ENCODE results near the gene IL17C.

The IL17C gene

DNA sequence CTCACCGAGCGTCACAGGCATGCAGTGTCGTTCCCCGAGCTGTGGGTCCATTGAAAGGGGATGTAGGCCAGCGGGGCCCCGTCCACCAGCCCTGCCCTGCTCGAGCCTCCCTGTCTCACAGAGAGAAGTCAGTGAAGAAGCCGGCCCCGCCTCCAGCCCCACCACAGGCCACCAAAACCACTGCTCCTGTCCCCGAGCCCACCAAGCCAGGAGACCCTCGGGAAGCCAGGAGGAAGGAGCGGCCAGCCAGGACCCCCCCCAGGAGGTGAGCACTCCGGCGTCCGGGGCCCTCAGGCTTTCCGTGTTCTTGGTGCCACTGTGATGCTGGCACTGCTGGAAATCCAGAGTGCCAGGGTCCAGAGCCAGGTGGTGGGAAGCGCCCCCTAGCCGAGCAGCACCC lies 13.9 kb upstream of the IL17C start:
- no peaks in the 10 kb centered on the region for H3K9me3 ChIP-seq (ENCODE audit: insufficient read depth, low read length)
- no peaks in the 10 kb centered on the region for H3K4me1 ChIP-seq (ENCODE audit: low read length)
- no peak overlapping the region for H3K4me3 ChIP-seq (ENCODE audit: low read length)
- H3K27ac ChIP-seq (ENCODE audit: low read length) = no peak overlapping the region
- H3K9ac ChIP-seq (ENCODE audit: low read length) = no peak overlapping the region
- H3K36me3 ChIP-seq (replicated peaks; ENCODE audit: low read depth, low read length) = peaks cover 25% of the 10 kb centered on the region
- H4K20me1 ChIP-seq (ENCODE audit: insufficient read depth, low read length) = no peaks in the 10 kb centered on the region; the same call in 1 of the 2 replicates
- no peaks in the 10 kb centered on the region; the same call in 1 of the 2 replicates for H3K79me2 ChIP-seq (ENCODE audit: low read length)
- no peaks in the 10 kb centered on the region for H3K27me3 ChIP-seq (ENCODE audit: low read depth, low read length)
- H3K4me2 ChIP-seq (ENCODE audit: low read length) = no peak overlapping the region
- TF ChIP-seq, protein P1, sequence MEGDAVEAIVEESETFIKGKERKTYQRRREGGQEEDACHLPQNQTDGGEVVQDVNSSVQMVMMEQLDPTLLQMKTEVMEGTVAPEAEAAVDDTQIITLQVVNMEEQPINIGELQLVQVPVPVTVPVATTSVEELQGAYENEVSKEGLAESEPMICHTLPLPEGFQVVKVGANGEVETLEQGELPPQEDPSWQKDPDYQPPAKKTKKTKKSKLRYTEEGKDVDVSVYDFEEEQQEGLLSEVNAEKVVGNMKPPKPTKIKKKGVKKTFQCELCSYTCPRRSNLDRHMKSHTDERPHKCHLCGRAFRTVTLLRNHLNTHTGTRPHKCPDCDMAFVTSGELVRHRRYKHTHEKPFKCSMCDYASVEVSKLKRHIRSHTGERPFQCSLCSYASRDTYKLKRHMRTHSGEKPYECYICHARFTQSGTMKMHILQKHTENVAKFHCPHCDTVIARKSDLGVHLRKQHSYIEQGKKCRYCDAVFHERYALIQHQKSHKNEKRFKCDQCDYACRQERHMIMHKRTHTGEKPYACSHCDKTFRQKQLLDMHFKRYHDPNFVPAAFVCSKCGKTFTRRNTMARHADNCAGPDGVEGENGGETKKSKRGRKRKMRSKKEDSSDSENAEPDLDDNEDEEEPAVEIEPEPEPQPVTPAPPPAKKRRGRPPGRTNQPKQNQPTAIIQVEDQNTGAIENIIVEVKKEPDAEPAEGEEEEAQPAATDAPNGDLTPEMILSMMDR (IDR thresholded peaks at IDR 0.05; ENCODE audit: low read depth, low read length) = no peak
- no peak for TF ChIP-seq EZH2phosphoT487 (IDR thresholded peaks at IDR 0.05; ENCODE audit: low read depth)
- H2AFZ ChIP-seq (ENCODE audit: low read depth, low read length) = no peak overlapping the region

DNA sequence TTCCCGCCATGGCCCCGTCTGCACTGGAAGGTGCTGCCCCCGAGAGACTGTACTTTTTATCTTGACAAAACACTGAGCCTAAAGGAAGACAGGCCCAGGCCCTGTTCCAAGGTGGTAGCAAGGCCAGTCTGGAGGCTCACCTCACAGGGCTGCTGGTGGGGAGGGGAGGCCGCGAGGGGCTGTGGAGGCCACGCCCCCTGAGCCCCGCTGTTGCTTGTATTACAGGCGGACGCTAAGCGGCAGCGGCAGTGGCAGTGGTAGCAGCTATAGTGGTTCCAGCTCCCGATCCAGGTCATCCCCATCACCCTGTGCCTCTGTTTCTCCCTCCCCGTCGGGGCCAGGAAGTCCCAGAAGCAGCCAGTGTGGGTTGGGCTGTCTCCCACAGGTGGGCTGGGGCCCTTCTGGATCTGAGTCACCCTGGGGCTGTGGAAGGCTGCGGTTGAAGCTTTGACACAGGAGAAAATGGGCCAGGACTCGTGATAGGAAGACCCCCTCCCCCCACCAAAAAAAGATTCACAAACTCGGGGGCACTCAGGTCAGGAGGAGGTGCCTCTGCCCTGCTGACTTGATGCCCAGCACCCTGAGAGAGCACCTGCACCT lies 13.3 kb upstream of the IL17C start:
- H3K4me1 ChIP-seq (ENCODE audit: low read length) = no peaks in the 10 kb centered on the region
- TF ChIP-seq, protein P1 (IDR thresholded peaks at IDR 0.05; ENCODE audit: low read depth, low read length) = no peak
- no peak for TF ChIP-seq EZH2phosphoT487 (IDR thresholded peaks at IDR 0.05; ENCODE audit: low read depth)
- H3K27ac ChIP-seq (ENCODE audit: low read length) = no peak overlapping the region
- H3K9ac ChIP-seq (ENCODE audit: low read length) = no peak overlapping the region
- no peak overlapping the region for H3K4me2 ChIP-seq (ENCODE audit: low read length)
- H3K9me3 ChIP-seq (ENCODE audit: insufficient read depth, low read length) = no peaks in the 10 kb centered on the region
- peaks cover 30% of the 10 kb centered on the region for H3K36me3 ChIP-seq (replicated peaks; ENCODE audit: low read depth, low read length)
- no peaks in the 10 kb centered on the region for H3K27me3 ChIP-seq (ENCODE audit: low read depth, low read length)
- no peaks in the 10 kb centered on the region for H3K79me2 ChIP-seq (ENCODE audit: low read length)
- no peak overlapping the region for H3K4me3 ChIP-seq (ENCODE audit: low read length)
- no peak overlapping the region for H2AFZ ChIP-seq (ENCODE audit: low read depth, low read length)
- no peaks in the 10 kb centered on the region; the same call in 1 of the 2 replicates for H4K20me1 ChIP-seq (ENCODE audit: insufficient read depth, low read length)

DNA sequence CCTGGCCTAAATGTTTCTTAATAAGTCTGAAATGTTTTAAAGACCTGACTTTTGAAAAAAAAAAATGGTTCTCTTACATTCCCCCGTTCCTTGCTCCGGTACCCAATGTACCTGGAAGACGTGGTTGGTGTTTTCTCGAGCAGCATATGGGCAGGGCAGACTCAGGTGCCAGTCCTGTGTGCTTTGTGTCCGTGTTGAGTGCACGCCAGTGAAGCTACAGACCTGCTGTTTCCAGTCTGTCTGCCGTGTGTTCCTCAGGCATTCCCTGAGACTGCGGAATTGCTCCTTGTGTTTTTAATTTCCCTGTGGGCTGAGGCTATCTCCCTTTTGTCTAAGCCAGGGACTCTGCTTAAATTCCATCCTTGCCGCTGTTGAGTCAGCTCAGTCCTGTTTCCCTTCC lies 11.7 kb upstream of the IL17C start:
- Histone ChIP-seq H3K9ac (ENCODE audit: low read length) (no peak overlapping the region), H3K27ac (ENCODE audit: low read length) (no peak overlapping the region), H3K4me3 (ENCODE audit: low read length) (no peak overlapping the region), H2AFZ (ENCODE audit: low read depth, low read length) (no peak overlapping the region), H3K36me3 (replicated peaks; ENCODE audit: low read depth, low read length) (peaks cover 38% of the 10 kb centered on the region), H3K9me3 (ENCODE audit: insufficient read depth, low read length) (no peaks in the 10 kb centered on the region), H4K20me1 (ENCODE audit: insufficient read depth, low read length) (no peaks in the 10 kb centered on the region; the same call in 1 of the 2 replicates), H3K4me2 (ENCODE audit: low read length) (no peak overlapping the region), H3K4me1 (ENCODE audit: low read length) (no peaks in the 10 kb centered on the region), H3K27me3 (ENCODE audit: low read depth, low read length) (no peaks in the 10 kb centered on the region), H3K79me2 (ENCODE audit: low read length) (no peaks in the 10 kb centered on the region)
- TF ChIP-seq, protein P1 (IDR thresholded peaks at IDR 0.05; ENCODE audit: low read depth, low read length) = no peak
- TF ChIP-seq EZH2phosphoT487 (IDR thresholded peaks at IDR 0.05; ENCODE audit: low read depth) = no peak

DNA sequence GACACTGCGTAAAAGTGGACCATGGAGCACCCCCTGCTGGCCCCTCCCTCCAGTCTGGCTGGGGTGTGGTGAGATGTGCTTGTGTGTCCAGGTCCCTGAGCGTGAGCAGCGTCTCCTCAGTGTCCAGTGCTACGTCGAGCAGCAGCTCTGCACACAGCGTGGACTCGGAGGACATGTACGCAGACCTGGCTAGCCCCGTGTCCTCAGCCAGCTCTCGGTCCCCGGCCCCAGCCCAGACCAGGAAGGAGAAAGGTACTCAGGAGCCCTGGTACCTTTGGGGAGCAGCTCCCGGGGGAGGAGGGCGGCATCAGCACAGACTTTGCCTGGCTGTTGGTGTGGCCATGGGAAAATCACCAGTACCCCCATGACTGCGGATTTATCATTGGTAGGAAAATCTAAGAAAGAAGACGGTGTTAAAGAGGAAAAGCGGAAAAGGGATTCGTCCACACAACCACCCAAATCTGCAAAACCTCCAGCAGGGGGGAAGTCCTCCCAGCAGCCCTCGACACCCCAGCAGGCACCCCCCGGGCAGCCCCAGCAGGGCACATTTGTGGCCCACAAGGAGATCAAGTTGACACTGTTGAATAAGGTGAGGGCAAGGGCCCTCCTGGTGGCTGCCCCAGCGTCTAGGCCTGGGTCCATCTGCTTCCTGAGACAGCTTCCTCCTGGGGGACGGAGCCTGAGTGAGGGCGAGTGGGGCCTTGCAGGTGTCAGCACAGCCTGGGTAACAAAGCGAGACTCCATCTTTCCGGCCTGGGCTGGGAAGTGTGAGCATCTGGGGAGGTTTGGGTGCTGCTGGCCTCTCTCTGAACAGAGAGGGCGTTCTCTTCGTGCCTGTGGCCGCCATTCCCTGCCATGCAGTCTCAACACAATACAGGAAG lies 10.6 kb upstream of the IL17C start:
- TF ChIP-seq EZH2phosphoT487 (IDR thresholded peaks at IDR 0.05; ENCODE audit: low read depth) = no peak
- TF ChIP-seq, protein P1 (IDR thresholded peaks at IDR 0.05; ENCODE audit: low read depth, low read length) = no peak
- no peaks in the 10 kb centered on the region for H3K79me2 ChIP-seq (ENCODE audit: low read length)
- no peak overlapping the region for H3K4me3 ChIP-seq (ENCODE audit: low read length)
- H3K4me2 ChIP-seq (ENCODE audit: low read length) = no peak overlapping the region
- no peaks in the 10 kb centered on the region for H3K4me1 ChIP-seq (ENCODE audit: low read length)
- H4K20me1 ChIP-seq (ENCODE audit: insufficient read depth, low read length) = no peaks in the 10 kb centered on the region; the same call in 1 of the 2 replicates
- H3K27me3 ChIP-seq (ENCODE audit: low read depth, low read length) = no peaks in the 10 kb centered on the region
- H3K36me3 ChIP-seq (replicated peaks; ENCODE audit: low read depth, low read length) = peaks cover 37% of the 10 kb centered on the region
- no peak overlapping the region for H3K9ac ChIP-seq (ENCODE audit: low read length)
- H2AFZ ChIP-seq (ENCODE audit: low read depth, low read length) = no peak overlapping the region
- H3K27ac ChIP-seq (ENCODE audit: low read length) = no peak overlapping the region
- no peaks in the 10 kb centered on the region for H3K9me3 ChIP-seq (ENCODE audit: insufficient read depth, low read length)
